ENCODE data around the gene RASAL2. TPM values are rescaled to one million over a fixed set of nuclear protein-coding genes. Genes with fewer than 3 reads are reported as not detected.

The RASAL2 gene
- total and polyA plus RNA-seq, 2 donors (not counting 1 experiment from before 2014, with no cell fraction given), result 0.12 TPM; not detected in 1

DNA sequence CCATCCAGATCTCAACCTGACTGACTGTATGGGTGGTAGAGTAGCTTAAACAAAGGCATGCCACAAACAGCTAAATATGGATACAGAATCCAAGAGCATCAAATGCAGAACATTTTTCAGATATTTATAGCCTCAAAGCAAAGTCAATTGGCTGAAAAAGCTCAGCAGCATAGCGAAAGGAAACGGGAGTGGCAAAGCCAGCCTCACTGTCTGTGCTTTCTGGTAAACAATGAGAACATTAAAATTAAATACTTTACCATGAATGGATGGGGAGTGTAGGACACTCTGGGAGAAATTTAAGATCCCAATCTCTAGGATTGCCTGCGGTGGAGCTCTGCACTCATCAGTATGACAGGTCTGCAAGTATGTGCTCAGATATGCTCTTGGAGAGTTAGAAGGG lies 4.4 kb downstream of the RASAL2 start:
- WGBS (ENCODE audit: insufficient coverage), result no CpG with 5 or more reads among the region's 3 CpGs
- peaks cover 7 to 15% of the 10 kb centered on the region in 2 donors for H3K4me1 ChIP-seq (ENCODE audit: control insufficient read depth in 2 of 2, insufficient read depth in 2 of 2, low read length in 2 of 2)
- intact Hi-C loops (cut with micrococcal nuclease), result no loop called here
- no peak for TF ChIP-seq EZH2 (IDR thresholded peaks at IDR 0.05; ENCODE audit: borderline replicate concordance, insufficient read depth, low read depth, low read length, poor library complexity, severe bottlenecking)
- TF ChIP-seq, protein P1, sequence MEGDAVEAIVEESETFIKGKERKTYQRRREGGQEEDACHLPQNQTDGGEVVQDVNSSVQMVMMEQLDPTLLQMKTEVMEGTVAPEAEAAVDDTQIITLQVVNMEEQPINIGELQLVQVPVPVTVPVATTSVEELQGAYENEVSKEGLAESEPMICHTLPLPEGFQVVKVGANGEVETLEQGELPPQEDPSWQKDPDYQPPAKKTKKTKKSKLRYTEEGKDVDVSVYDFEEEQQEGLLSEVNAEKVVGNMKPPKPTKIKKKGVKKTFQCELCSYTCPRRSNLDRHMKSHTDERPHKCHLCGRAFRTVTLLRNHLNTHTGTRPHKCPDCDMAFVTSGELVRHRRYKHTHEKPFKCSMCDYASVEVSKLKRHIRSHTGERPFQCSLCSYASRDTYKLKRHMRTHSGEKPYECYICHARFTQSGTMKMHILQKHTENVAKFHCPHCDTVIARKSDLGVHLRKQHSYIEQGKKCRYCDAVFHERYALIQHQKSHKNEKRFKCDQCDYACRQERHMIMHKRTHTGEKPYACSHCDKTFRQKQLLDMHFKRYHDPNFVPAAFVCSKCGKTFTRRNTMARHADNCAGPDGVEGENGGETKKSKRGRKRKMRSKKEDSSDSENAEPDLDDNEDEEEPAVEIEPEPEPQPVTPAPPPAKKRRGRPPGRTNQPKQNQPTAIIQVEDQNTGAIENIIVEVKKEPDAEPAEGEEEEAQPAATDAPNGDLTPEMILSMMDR (IDR thresholded peaks at IDR 0.05), result no peak
- ChIA-PET CTCF (no interaction called here), POLR2A (no interaction called here)
- H3K27ac ChIP-seq (ENCODE audit: low read length in 2 of 2), result no peak overlapping the region
- peaks cover 0 to 28% (median 15%) of the 10 kb centered on the region in 4 experiments for H3K27me3 ChIP-seq (replicated peaks in 1 of 4; ENCODE audit: control extremely low read depth in 1 of 4, control insufficient read depth in 3 of 4, insufficient read depth in 4 of 4, low read length in 3 of 4)
- no peak for ATAC-seq (ENCODE audit: low read depth)
- H3K4me3 Mint-ChIP-seq, result no peak overlapping the region
- H3K9me3 ChIP-seq (ENCODE audit: control extremely low read depth in 1 of 3, control insufficient read depth in 2 of 3, insufficient read depth in 1 of 3, low read length in 2 of 3), result peaks cover 0 to 2% (median 0%) of the 10 kb centered on the region in 3 donors
- peaks cover 10% of the 10 kb centered on the region for H3K4me1 Mint-ChIP-seq
- H3K4me2 ChIP-seq (replicated peaks; ENCODE audit: low read depth, low read length, poor library complexity, severe bottlenecking), result no peak overlapping the region
- no peak overlapping the region for H3K27ac Mint-ChIP-seq
- no peaks in the 10 kb centered on the region for H3K36me3 ChIP-seq (replicated peaks in 1 of 2; ENCODE audit: control extremely low read depth in 1 of 2, control insufficient read depth in 1 of 2, extremely low read depth in 1 of 2, insufficient read depth in 2 of 2, low read length in 1 of 2)
- H4K20me1 ChIP-seq (ENCODE audit: control insufficient read depth, insufficient read depth, low read length, poor library complexity, severe bottlenecking), result no peaks in the 10 kb centered on the region
- H3K4me3 ChIP-seq (ENCODE audit: control extremely low read depth in 1 of 5, extremely low read depth in 1 of 5, insufficient read depth in 1 of 5, low read depth in 2 of 5, low read length in 4 of 5), result no peak overlapping the region
- no peaks in the 10 kb centered on the region for H3K9me3 Mint-ChIP-seq (ENCODE audit: insufficient read depth)
- H2AFZ ChIP-seq (ENCODE audit: insufficient read depth, low read depth, low read length, poor library complexity, severe bottlenecking), result no peak overlapping the region
- no peak overlapping the region for H3K9ac ChIP-seq (ENCODE audit: low read length)
- H3K79me2 ChIP-seq (ENCODE audit: control insufficient read depth, insufficient read depth, low read length), result no peaks in the 10 kb centered on the region
- peaks cover 57% of the 10 kb centered on the region for H3K27me3 Mint-ChIP-seq
- DNase-seq, result no peak

DNA sequence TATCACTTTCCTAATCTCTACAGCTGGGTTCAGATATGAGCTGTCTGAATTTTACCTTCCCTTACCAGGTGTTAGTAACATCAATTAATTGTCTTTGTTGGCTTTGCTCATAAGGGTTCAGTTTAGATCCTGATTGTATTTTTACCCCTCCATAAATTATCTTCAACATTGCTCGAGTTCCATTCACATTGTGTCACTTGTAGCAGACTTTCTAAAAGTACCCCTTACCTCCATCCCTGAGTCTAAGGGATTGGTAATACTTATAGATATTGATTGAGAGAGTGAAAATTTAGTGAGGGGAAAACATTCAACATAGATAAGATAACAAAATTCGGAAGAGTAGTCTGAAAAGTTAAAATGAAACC lies 7.3 kb downstream of the RASAL2 start:
- ChIA-PET POLR2A (no interaction called here), CTCF (no interaction called here)
- H3K27ac Mint-ChIP-seq, result no peak overlapping the region
- WGBS (ENCODE audit: insufficient coverage), result 60% methylated on average over 1 of the region's 2 CpGs
- Histone ChIP-seq H3K4me3 (ENCODE audit: control extremely low read depth in 1 of 5, extremely low read depth in 1 of 5, insufficient read depth in 1 of 5, low read depth in 2 of 5, low read length in 4 of 5) (no peak overlapping the region), H2AFZ (ENCODE audit: insufficient read depth, low read depth, low read length, poor library complexity, severe bottlenecking) (no peak overlapping the region), H3K27me3 (replicated peaks in 1 of 4; ENCODE audit: control extremely low read depth in 1 of 4, control insufficient read depth in 3 of 4, insufficient read depth in 4 of 4, low read length in 3 of 4) (peaks cover 0 to 7% (median 4%) of the 10 kb centered on the region in 4 experiments), H3K36me3 (replicated peaks in 1 of 2; ENCODE audit: control extremely low read depth in 1 of 2, control insufficient read depth in 1 of 2, extremely low read depth in 1 of 2, insufficient read depth in 2 of 2, low read length in 1 of 2) (no peaks in the 10 kb centered on the region), H3K9ac (ENCODE audit: low read length) (no peak overlapping the region), H4K20me1 (ENCODE audit: control insufficient read depth, insufficient read depth, low read length, poor library complexity, severe bottlenecking) (no peaks in the 10 kb centered on the region), H3K27ac (ENCODE audit: low read length in 2 of 2) (no peak overlapping the region), H3K9me3 (ENCODE audit: control extremely low read depth in 1 of 3, control insufficient read depth in 2 of 3, insufficient read depth in 1 of 3, low read length in 2 of 3) (no peaks in the 10 kb centered on the region), H3K79me2 (ENCODE audit: control insufficient read depth, insufficient read depth, low read length) (no peaks in the 10 kb centered on the region), H3K4me2 (replicated peaks; ENCODE audit: low read depth, low read length, poor library complexity, severe bottlenecking) (no peak overlapping the region), H3K4me1 (ENCODE audit: control insufficient read depth in 2 of 2, insufficient read depth in 2 of 2, low read length in 2 of 2) (no peaks in the 10 kb centered on the region)
- peaks cover 38% of the 10 kb centered on the region for H3K27me3 Mint-ChIP-seq
- intact Hi-C loops (cut with micrococcal nuclease), result no loop called here
- TF ChIP-seq EZH2 (IDR thresholded peaks at IDR 0.05; ENCODE audit: borderline replicate concordance, insufficient read depth, low read depth, low read length, poor library complexity, severe bottlenecking), result no peak
- TF ChIP-seq, protein P1 (IDR thresholded peaks at IDR 0.05), result no peak
- H3K9me3 Mint-ChIP-seq (ENCODE audit: insufficient read depth), result no peaks in the 10 kb centered on the region
- H3K4me1 Mint-ChIP-seq, result no peaks in the 10 kb centered on the region
- DNase-seq (no peak), ATAC-seq (ENCODE audit: low read depth) (no peak)
- H3K4me3 Mint-ChIP-seq, result no peak overlapping the region
